DOHH2 (cell line): ENCODE results near the gene CHCHD6.

Experiments used
- H3F3A ChIP-seq: fragments of 200-600 bp; sonication (generic), shearing (Covaris generic); 2 replicates; pipeline ENCODE4 v1.6.0; 2016; ENCODE audit warnings: antibody characterized with exemption, mild to moderate bottlenecking; ENCODE audit not compliant: control insufficient read depth, insufficient read depth
- H3K27ac ChIP-seq: fragments of 200-600 bp; sonication (generic); 2 replicates; pipeline ENCODE4 v1.5.1; 2014; ENCODE audit warnings: low read depth, mild to moderate bottlenecking, low read length, moderate library complexity
- H3K27me3 ChIP-seq: fragments of 200-600 bp; sonication (generic); 2 replicates; pipeline ENCODE4 v1.6.1; 2014; ENCODE audit warnings: mild to moderate bottlenecking, low read length, mixed read lengths; ENCODE audit not compliant: control insufficient read depth
- H3K36me3 ChIP-seq: fragments of 200-600 bp; sonication (generic); 2 replicates; pipeline ENCODE4 v1.6.1; 2014; ENCODE audit warnings: mild to moderate bottlenecking, low read length, moderate library complexity, mixed read lengths; ENCODE audit not compliant: control insufficient read depth
- H3K4me1 ChIP-seq: fragments of 200-600 bp; sonication (generic); 2 replicates; pipeline ENCODE4 v1.6.1; 2014; ENCODE audit warnings: mild to moderate bottlenecking, low read length, mixed read lengths; ENCODE audit not compliant: control insufficient read depth
- H3K4me2 ChIP-seq: fragments of 200-600 bp; sonication (generic); 2 replicates; pipeline ENCODE4 v1.6.0; 2014; ENCODE audit warnings: mild to moderate bottlenecking, low read length, moderate library complexity
- H3K4me3 ChIP-seq: fragments of 200-600 bp; sonication (generic); 2 replicates; pipeline ENCODE4 v1.5.1; 2014; ENCODE audit warnings: mild to moderate bottlenecking, low read length, mixed read lengths
- H3K79me2 ChIP-seq: fragments of 200-600 bp; sonication (generic); 2 replicates; pipeline ENCODE4 v1.6.1; 2014; ENCODE audit warnings: mild to moderate bottlenecking, low read length, mixed read lengths; ENCODE audit not compliant: control insufficient read depth
- H3K9me2 ChIP-seq: fragments of 200-600 bp; sonication (generic); replicated peaks from 2 replicates; pipeline ENCODE4 v1.6.1; 2014; ENCODE audit warnings: mild to moderate bottlenecking, low read length, mixed read lengths; ENCODE audit not compliant: control insufficient read depth
- H3K9me3 ChIP-seq: fragments of 200-600 bp; sonication (generic); 2 replicates; pipeline ENCODE4 v1.6.1; 2014; ENCODE audit warnings: antibody characterized with exemption, low read length, mixed read lengths; ENCODE audit not compliant: control insufficient read depth, insufficient read depth
- H4K20me1 ChIP-seq: fragments of 200-600 bp; sonication (generic); 2 replicates; pipeline ENCODE4 v1.6.0; 2014; ENCODE audit warnings: low read depth, mild to moderate bottlenecking, antibody characterized with exemption, low read length, moderate library complexity; ENCODE audit not compliant: control insufficient read depth, insufficient read depth
- CTCF ChIP-seq: fragments of 200-600 bp; sonication (generic); IDR thresholded peaks from one replicate; pipeline ENCODE4 v1.5.1; 2014; ENCODE audit warnings: antibody characterized with exemption, mild to moderate bottlenecking, low read depth, low read length; ENCODE audit not compliant: poor library complexity, severe bottlenecking
- EZH2phosphoT487 ChIP-seq: fragments of 200-600 bp; sonication (generic); IDR thresholded peaks from 2 replicates; pipeline ENCODE4 v1.6.1; 2017; ENCODE audit warnings: borderline replicate concordance, mild to moderate bottlenecking, antibody characterized with exemption, low read length, moderate library complexity, mixed read lengths

The CHCHD6 gene

GRCh38 chr3:126746395-126747177 is 42.5 kb downstream of the CHCHD6 start:
- H3K4me2 ChIP-seq: no peak overlapping the region
- H4K20me1 ChIP-seq: no peaks in the 10 kb centered on the region

GRCh38 chr3:126747768-126748167 is 43.7 kb downstream of the CHCHD6 start:
- Histone ChIP-seq H3K9me3 (no peaks in the 10 kb centered on the region), H3K27me3 (no peaks in the 10 kb centered on the region), H3K79me2 (no peaks in the 10 kb centered on the region), H3F3A (no peaks in the 10 kb centered on the region), H3K9me2 (no peaks in the 10 kb centered on the region), H3K4me1 (no peaks in the 10 kb centered on the region), H3K27ac (no peak overlapping the region), H4K20me1 (peaks cover 7% of the 10 kb centered on the region; the same call in 1 of the 2 replicates), H3K4me2 (no peak overlapping the region), H3K36me3 (no peaks in the 10 kb centered on the region), H3K4me3 (no peak overlapping the region)
- no peak for TF ChIP-seq CTCF
- TF ChIP-seq EZH2phosphoT487: no peak

More at GRCh38 chr3:126746395-126747177, 42.5 kb downstream of the CHCHD6 start:
- H3K79me2 ChIP-seq: no peaks in the 10 kb centered on the region
- H3K4me3 ChIP-seq: no peak overlapping the region
- H3K9me2 ChIP-seq: no peaks in the 10 kb centered on the region
- H3K36me3 ChIP-seq: no peaks in the 10 kb centered on the region
- no peaks in the 10 kb centered on the region for H3K4me1 ChIP-seq
- H3K9me3 ChIP-seq: no peaks in the 10 kb centered on the region
- H3K27me3 ChIP-seq: no peaks in the 10 kb centered on the region
- TF ChIP-seq CTCF (no peak), EZH2phosphoT487 (no peak)
- H3F3A ChIP-seq: no peaks in the 10 kb centered on the region
- H3K27ac ChIP-seq: no peak overlapping the region

- no peak overlapping the region for H3K27ac ChIP-seq
- H3K4me2 ChIP-seq: no peak overlapping the region
- H3F3A ChIP-seq: no peaks in the 10 kb centered on the region
- no peaks in the 10 kb centered on the region for H3K4me1 ChIP-seq
- no peaks in the 10 kb centered on the region for H3K36me3 ChIP-seq
- H3K27me3 ChIP-seq: no peaks in the 10 kb centered on the region
- no peaks in the 10 kb centered on the region for H3K9me3 ChIP-seq
- TF ChIP-seq CTCF (no peak), EZH2phosphoT487 (no peak)
- H3K4me3 ChIP-seq: no peak overlapping the region
- H4K20me1 ChIP-seq: peaks cover 7% of the 10 kb centered on the region; the same call in 1 of the 2 replicates
- no peaks in the 10 kb centered on the region for H3K79me2 ChIP-seq
- H3K9me2 ChIP-seq: no peaks in the 10 kb centered on the region
Observed at GRCh38 chr3:126748701-126749546, 44.9 kb downstream of the CHCHD6 start.
